GM18519 (cell line): ENCODE data around the gene GRK4.
A peak's percentile ranks its signal among the peaks of the same experiment; 100 is the strongest.

ENCODE experiments used
- ATAC-seq: cut with Tn5 transposase; IDR thresholded peaks from one replicate; pipeline ENCODE4 v1.9.1; 2021; ENCODE audit warnings: mild to moderate bottlenecking, moderate library complexity; ENCODE audit not compliant: unreplicated experiment, low FRiP score

The GRK4 gene

GRCh38 chr4:3054169-3054759, 90.9 kb downstream of the GRK4 start:
- ATAC-seq = no peak

- ATAC-seq = no peak
These were observed 96.6 kb downstream of the GRK4 start for GRCh38 chr4:3059943-3060342.

- no peak for ATAC-seq
These were observed 97.6 kb downstream of the GRK4 start for GRCh38 chr4:3060946-3061345.

GRCh38 chr4:3062471-3062870, 99.1 kb downstream of the GRK4 start:
- no peak for ATAC-seq

GRCh38 chr4:3065551-3065950, 102.2 kb downstream of the GRK4 start:
- no peak for ATAC-seq

- no peak for ATAC-seq
These were observed 103.5 kb downstream of the GRK4 start for GRCh38 chr4:3066836-3067400.

GRCh38 chr4:3067473-3068001, 104.2 kb downstream of the GRK4 start:
- ATAC-seq = no peak

- no peak for ATAC-seq
These were observed 106.4 kb downstream of the GRK4 start for GRCh38 chr4:3069661-3070199.

- no peak for ATAC-seq
These were observed 107.5 kb downstream of the GRK4 start for GRCh38 chr4:3070709-3071500.

GRCh38 chr4:3071811-3072210, 108.4 kb downstream of the GRK4 start:
- ATAC-seq = no peak

GRCh38 chr4:3073158-3074077, 110.0 kb downstream of the GRK4 start:
- ATAC-seq = no peak

GRCh38 chr4:3074078-3074845, 110.9 kb downstream of the GRK4 start, which contains the start of the genes HTT and HTT-AS:
Gene HTT, plus strand, starts transcription at chr4:3074681. Its CDS starts 145 bp downstream, at chr4:3074826.
Gene HTT-AS, minus strand, starts transcription at chr4:3074538.
- peak; percentile 61 for ATAC-seq

GRCh38 chr4:3074846-3075651, 111.7 kb downstream of the GRK4 start:
- no peak for ATAC-seq

- no peak for ATAC-seq
These were observed 112.2 kb downstream of the GRK4 start for GRCh38 chr4:3075652-3075981.

GRCh38 chr4:3077796-3078195, 114.4 kb downstream of the GRK4 start:
- no peak for ATAC-seq

GRCh38 chr4:3079694-3080123, 116.3 kb downstream of the GRK4 start:
- ATAC-seq = no peak

GRCh38 chr4:3082925-3083515, 119.6 kb downstream of the GRK4 start:
- ATAC-seq = no peak

- ATAC-seq = no peak
These were observed 120.4 kb downstream of the GRK4 start for GRCh38 chr4:3083732-3084131.
